ENCODE measurements around the gene RNF182.

DNA sequence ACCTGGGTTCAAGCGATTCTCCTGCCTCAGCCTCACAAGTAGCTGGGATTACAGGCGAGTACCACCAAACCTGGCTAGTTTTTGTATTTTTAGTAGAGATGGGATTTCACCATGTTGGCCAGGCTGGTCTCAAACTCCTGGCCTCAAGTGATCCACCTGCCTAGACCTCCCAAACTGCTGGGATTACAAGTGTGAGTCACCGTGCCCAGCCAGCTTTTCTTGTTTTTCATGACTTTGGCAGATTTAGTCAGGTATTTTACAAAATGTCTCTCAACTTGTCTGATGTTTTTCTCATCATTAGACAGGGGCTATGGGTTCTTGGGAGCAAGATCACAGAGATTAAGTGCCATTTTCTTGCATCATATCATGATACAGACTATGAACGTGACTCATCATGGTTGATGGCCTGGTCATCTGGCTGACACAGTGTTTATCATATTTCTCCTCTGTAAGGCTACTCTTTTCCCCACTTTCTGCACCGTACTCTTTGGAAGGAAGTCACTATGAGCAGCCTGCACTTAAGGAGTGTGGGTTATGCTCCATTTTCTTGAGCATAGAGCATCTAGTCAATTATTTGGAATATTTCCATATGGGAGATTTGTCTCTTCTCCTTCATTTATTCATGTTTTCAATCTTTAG, 67.8 kb downstream of the RNF182 start:
- TF ChIP-seq CTCF (IDR thresholded peaks at IDR 0.05), result no peak
- TF ChIP-seq POLR2AphosphoS5 (IDR thresholded peaks at IDR 0.05), result no peak

Data from transverse colon (tissue), 4 donors.